ENCODE results near the gene CCDC138. TPM values are rescaled to one million over a fixed set of nuclear protein-coding genes. Genes with fewer than 3 reads are reported as not detected.
"Not testable (repeated sequence)": the region's sequence is repeated elsewhere in the genome, so short reads cannot be mapped to it uniquely, and the experiment has no call there.

CCDC138 gene
- total RNA-seq (1 to 10 TPM in 3 of 4 donors, under 1 TPM in 1; 0.39 to 2.4 (median 1.5) TPM), polyA plus RNA-seq (1 to 10 TPM in 2 of 3 donors, under 1 TPM in 1; 0.79 to 1.5 (median 1.0) TPM)
- long read RNA-seq, donor 1 = 0 reads
- long read RNA-seq, donor 2 = 0 reads

- Histone ChIP-seq H3K27me3 (ENCODE audit: insufficient read depth in 3 of 3, low read length in 2 of 3) (no peaks in the 10 kb centered on the region), H3K4me3 (peak within 1 kb of the TSS; percentile 88), H3K4me1 (peaks cover 6% of the 10 kb centered on the region), H3K27ac (peak within 1 kb of the TSS; percentile 67), H3K36me3 (ENCODE audit: insufficient read depth in 1 of 2, low read depth in 1 of 2) (peaks cover 0 to 56% of the 10 kb centered on the region in 2 donors), H3K9me3 (no peaks in the 10 kb centered on the region)
- DNase-seq = peak; percentile 90 to 93
- intact Hi-C loops (cut with DNase I) = no loop called here
- no peak for TF ChIP-seq CTCF (IDR thresholded peaks at IDR 0.05)
- 0 to 1% (median 1%) methylated on average over 56 to 78 of the region's 78 CpGs for WGBS, 3 donors
- ATAC-seq = peak; percentile 93 to 99 (median 98)
These were observed at the start of gene CCDC138 for GRCh38 chr2:108786354-108787215. CCDC138 (plus strand) TSS chr2:108786771; CDS start chr2:108786823, 52 bp downstream.

- H3K9me3 ChIP-seq; H3K27ac ChIP-seq; intact Hi-C loops (cut with DNase I); H3K4me3 ChIP-seq; ATAC-seq; DNase-seq; H3K27me3 ChIP-seq (ENCODE audit: insufficient read depth in 3 of 3, low read length in 2 of 3); H3K4me1 ChIP-seq: not testable (repeated sequence)
- peaks cover 0 to 76% of the 10 kb centered on the region in 2 donors for H3K36me3 ChIP-seq (ENCODE audit: insufficient read depth in 1 of 2, low read depth in 1 of 2)
- 60 to 94% (median 73%) methylated on average over 9 of the region's 9 CpGs for WGBS, 3 donors
These were observed 28.6 kb upstream of the CCDC138 start for GRCh38 chr2:108757973-108758372.

- H3K4me1 ChIP-seq; H3K27ac ChIP-seq; DNase-seq; ATAC-seq; H3K27me3 ChIP-seq (ENCODE audit: insufficient read depth in 3 of 3, low read length in 2 of 3); intact Hi-C loops (cut with DNase I); H3K9me3 ChIP-seq; H3K4me3 ChIP-seq: not testable (repeated sequence)
- peaks cover 12 to 72% of the 10 kb centered on the region in 2 donors for H3K36me3 ChIP-seq (ENCODE audit: insufficient read depth in 1 of 2, low read depth in 1 of 2)
These were observed 24.0 kb upstream of the CCDC138 start for GRCh38 chr2:108762618-108763017.

GRCh38 chr2:108766671-108767070 is 19.9 kb upstream of the CCDC138 start:
- peaks cover 12 to 70% of the 10 kb centered on the region in 2 donors for H3K36me3 ChIP-seq (ENCODE audit: insufficient read depth in 1 of 2, low read depth in 1 of 2)
- H3K9me3 ChIP-seq; H3K4me1 ChIP-seq; DNase-seq; intact Hi-C loops (cut with DNase I); H3K27me3 ChIP-seq (ENCODE audit: insufficient read depth in 3 of 3, low read length in 2 of 3); ATAC-seq; H3K4me3 ChIP-seq; H3K27ac ChIP-seq: not testable (repeated sequence)
- 56 to 70% (median 69%) methylated on average over 4 to 5 of the region's 5 CpGs for WGBS, 3 donors

GRCh38 chr2:108767859-108768258 is 18.7 kb upstream of the CCDC138 start:
- H3K4me3 ChIP-seq; H3K9me3 ChIP-seq; H3K27ac ChIP-seq; DNase-seq; H3K27me3 ChIP-seq (ENCODE audit: insufficient read depth in 3 of 3, low read length in 2 of 3); intact Hi-C loops (cut with DNase I); H3K4me1 ChIP-seq; ATAC-seq: not testable (repeated sequence)
- peaks cover 12 to 76% of the 10 kb centered on the region in 2 donors for H3K36me3 ChIP-seq (ENCODE audit: insufficient read depth in 1 of 2, low read depth in 1 of 2)
- 82 to 93% (median 86%) methylated on average over 1 of the region's 2 CpGs for WGBS, 3 donors

- Histone ChIP-seq H3K27me3 (ENCODE audit: insufficient read depth in 3 of 3, low read length in 2 of 3) (no peaks in the 10 kb centered on the region), H3K27ac (no peak overlapping the region), H3K4me3 (no peak overlapping the region), H3K4me1 (no peaks in the 10 kb centered on the region), H3K36me3 (ENCODE audit: insufficient read depth in 1 of 2, low read depth in 1 of 2) (peaks cover 4 to 98% of the 10 kb centered on the region in 2 donors), H3K9me3 (no peaks in the 10 kb centered on the region)
- DNase-seq (no peak), ATAC-seq (no peak)
- no peak for TF ChIP-seq CTCF (IDR thresholded peaks at IDR 0.05)
- intact Hi-C loops (cut with DNase I) = loop anchor here in 1 of 2 donors (5.0 kb wide), 1 partner anchor 94 kb away; no protein-coding TSS in a partner anchor
- 86 to 89% (median 89%) methylated on average over 3 of the region's 3 CpGs for WGBS, 3 donors
These were observed 10.1 kb upstream of the CCDC138 start for GRCh38 chr2:108776475-108776874.

Data from psoas muscle (tissue), 8 donors.